ENCODE measurements around the gene HAUS3.

The HAUS3 gene

GRCh38 chr4:2284161-2284933, 42.4 kb upstream of the HAUS3 start:
- Histone ChIP-seq H3K27me3 (ENCODE audit: insufficient read depth, poor library complexity, severe bottlenecking) (no peaks in the 10 kb centered on the region), H3K4me3 (replicated peaks; ENCODE audit: insufficient read depth, low read length) (no peak overlapping the region), H3K27ac (replicated peaks) (no peak overlapping the region)
- TF ChIP-seq, protein P1, sequence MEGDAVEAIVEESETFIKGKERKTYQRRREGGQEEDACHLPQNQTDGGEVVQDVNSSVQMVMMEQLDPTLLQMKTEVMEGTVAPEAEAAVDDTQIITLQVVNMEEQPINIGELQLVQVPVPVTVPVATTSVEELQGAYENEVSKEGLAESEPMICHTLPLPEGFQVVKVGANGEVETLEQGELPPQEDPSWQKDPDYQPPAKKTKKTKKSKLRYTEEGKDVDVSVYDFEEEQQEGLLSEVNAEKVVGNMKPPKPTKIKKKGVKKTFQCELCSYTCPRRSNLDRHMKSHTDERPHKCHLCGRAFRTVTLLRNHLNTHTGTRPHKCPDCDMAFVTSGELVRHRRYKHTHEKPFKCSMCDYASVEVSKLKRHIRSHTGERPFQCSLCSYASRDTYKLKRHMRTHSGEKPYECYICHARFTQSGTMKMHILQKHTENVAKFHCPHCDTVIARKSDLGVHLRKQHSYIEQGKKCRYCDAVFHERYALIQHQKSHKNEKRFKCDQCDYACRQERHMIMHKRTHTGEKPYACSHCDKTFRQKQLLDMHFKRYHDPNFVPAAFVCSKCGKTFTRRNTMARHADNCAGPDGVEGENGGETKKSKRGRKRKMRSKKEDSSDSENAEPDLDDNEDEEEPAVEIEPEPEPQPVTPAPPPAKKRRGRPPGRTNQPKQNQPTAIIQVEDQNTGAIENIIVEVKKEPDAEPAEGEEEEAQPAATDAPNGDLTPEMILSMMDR (IDR thresholded peaks at IDR 0.05; ENCODE audit: insufficient read depth, low read length), result no peak
- no peak for TF ChIP-seq POLR2AphosphoS5 (IDR thresholded peaks at IDR 0.05; ENCODE audit: low read depth)
- no peak for TF ChIP-seq GABPA (IDR thresholded peaks at IDR 0.05; ENCODE audit: low read depth)
- TF ChIP-seq, protein P2, sequence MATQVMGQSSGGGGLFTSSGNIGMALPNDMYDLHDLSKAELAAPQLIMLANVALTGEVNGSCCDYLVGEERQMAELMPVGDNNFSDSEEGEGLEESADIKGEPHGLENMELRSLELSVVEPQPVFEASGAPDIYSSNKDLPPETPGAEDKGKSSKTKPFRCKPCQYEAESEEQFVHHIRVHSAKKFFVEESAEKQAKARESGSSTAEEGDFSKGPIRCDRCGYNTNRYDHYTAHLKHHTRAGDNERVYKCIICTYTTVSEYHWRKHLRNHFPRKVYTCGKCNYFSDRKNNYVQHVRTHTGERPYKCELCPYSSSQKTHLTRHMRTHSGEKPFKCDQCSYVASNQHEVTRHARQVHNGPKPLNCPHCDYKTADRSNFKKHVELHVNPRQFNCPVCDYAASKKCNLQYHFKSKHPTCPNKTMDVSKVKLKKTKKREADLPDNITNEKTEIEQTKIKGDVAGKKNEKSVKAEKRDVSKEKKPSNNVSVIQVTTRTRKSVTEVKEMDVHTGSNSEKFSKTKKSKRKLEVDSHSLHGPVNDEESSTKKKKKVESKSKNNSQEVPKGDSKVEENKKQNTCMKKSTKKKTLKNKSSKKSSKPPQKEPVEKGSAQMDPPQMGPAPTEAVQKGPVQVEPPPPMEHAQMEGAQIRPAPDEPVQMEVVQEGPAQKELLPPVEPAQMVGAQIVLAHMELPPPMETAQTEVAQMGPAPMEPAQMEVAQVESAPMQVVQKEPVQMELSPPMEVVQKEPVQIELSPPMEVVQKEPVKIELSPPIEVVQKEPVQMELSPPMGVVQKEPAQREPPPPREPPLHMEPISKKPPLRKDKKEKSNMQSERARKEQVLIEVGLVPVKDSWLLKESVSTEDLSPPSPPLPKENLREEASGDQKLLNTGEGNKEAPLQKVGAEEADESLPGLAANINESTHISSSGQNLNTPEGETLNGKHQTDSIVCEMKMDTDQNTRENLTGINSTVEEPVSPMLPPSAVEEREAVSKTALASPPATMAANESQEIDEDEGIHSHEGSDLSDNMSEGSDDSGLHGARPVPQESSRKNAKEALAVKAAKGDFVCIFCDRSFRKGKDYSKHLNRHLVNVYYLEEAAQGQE (IDR thresholded peaks at IDR 0.05; ENCODE audit: insufficient replicate concordance, low read depth), result no peak
- TF ChIP-seq SPI1 (IDR thresholded peaks at IDR 0.05; ENCODE audit: borderline replicate concordance, low read depth), result no peak
- no peak for DNase-seq (ENCODE audit: low read depth in 1 of 2, low spot score in 1 of 2)

DNA sequence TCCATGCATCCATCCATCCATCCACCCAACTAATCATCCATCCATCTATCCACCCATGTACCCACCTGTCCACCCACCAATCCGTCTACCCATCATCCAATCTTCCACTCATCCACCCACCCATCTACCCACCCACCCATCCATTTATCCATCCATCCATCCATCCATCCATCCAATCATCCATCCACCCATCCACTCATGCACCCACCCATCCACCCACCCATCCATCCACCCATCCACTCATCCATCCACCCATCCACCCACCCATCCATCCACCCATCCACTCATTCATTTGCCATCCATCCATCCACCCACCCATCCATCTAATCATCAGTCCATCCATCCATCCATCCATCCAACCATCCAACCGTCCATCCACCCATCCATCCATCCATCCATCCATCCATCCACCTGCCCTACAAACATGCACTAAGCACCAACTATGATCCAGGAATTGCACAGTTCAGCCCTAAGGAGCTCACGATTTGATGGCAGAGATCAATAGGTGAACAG, 41.3 kb upstream of the HAUS3 start:
- H3K27me3 ChIP-seq (ENCODE audit: insufficient read depth, poor library complexity, severe bottlenecking), result no peaks in the 10 kb centered on the region
- no peak overlapping the region for H3K27ac ChIP-seq (replicated peaks)
- no peak for TF ChIP-seq SPI1 (IDR thresholded peaks at IDR 0.05; ENCODE audit: borderline replicate concordance, low read depth)
- TF ChIP-seq, protein P1 (IDR thresholded peaks at IDR 0.05; ENCODE audit: insufficient read depth, low read length), result no peak
- no peak for TF ChIP-seq POLR2AphosphoS5 (IDR thresholded peaks at IDR 0.05; ENCODE audit: low read depth)
- TF ChIP-seq GABPA (IDR thresholded peaks at IDR 0.05; ENCODE audit: low read depth), result no peak
- TF ChIP-seq, protein P2 (IDR thresholded peaks at IDR 0.05; ENCODE audit: insufficient replicate concordance, low read depth), result no peak
- no peak overlapping the region for H3K4me3 ChIP-seq (replicated peaks; ENCODE audit: insufficient read depth, low read length)
- DNase-seq (ENCODE audit: low read depth in 1 of 2, low spot score in 1 of 2), result no peak

GRCh38 chr4:2281575-2282343, 39.8 kb upstream of the HAUS3 start:
- peak in 1 of 2 experiments; percentile 38 for DNase-seq (ENCODE audit: low read depth in 1 of 2, low spot score in 1 of 2)
- no peak overlapping the region for H3K27ac ChIP-seq (replicated peaks)
- peak; percentile 34; the same call in 1 of the 2 replicates for TF ChIP-seq POLR2AphosphoS5 (IDR thresholded peaks at IDR 0.05; ENCODE audit: low read depth)
- TF ChIP-seq, protein P2 (IDR thresholded peaks at IDR 0.05; ENCODE audit: insufficient replicate concordance, low read depth), result no peak
- no peaks in the 10 kb centered on the region for H3K27me3 ChIP-seq (ENCODE audit: insufficient read depth, poor library complexity, severe bottlenecking)
- H3K4me3 ChIP-seq (replicated peaks; ENCODE audit: insufficient read depth, low read length), result no peak overlapping the region
